Liver (tissue), 9 donors: ENCODE results near the gene LRPAP1. TPM values are rescaled to one million over a fixed set of nuclear protein-coding genes. Genes with fewer than 3 reads are reported as not detected.

Experiments used
- DNase-seq: peaks from one replicate; pipeline ENCODE4 v3.0.0-alpha.2; 2017; ENCODE audit warnings: low spot score
- H3K27ac ChIP-seq, 2 donors: one replicate each; pipeline ENCODE4 v1.7.0; 2013; ENCODE audit warnings: inconsistent platforms in 2 of 2, low read length in 2 of 2, control low read depth in 1 of 2, low read depth in 1 of 2, mild to moderate bottlenecking in 1 of 2
- H3K27me3 ChIP-seq, 4 donors: one replicate each; pipeline versions ENCODE4 v1.6.1 to v1.7.0; 2013; ENCODE audit warnings: low read length in 3 of 4, inconsistent platforms in 1 of 4, mild to moderate bottlenecking in 1 of 4, moderate library complexity in 1 of 4; ENCODE audit not compliant: control insufficient read depth in 4 of 4, insufficient read depth in 4 of 4
- H3K36me3 ChIP-seq, 4 donors: one replicate each; pipeline versions ENCODE4 v1.6.1 to v1.7.0; 2013; ENCODE audit warnings: low read length in 3 of 4, mild to moderate bottlenecking in 3 of 4, low read depth in 1 of 4, moderate library complexity in 1 of 4; ENCODE audit not compliant: control insufficient read depth in 4 of 4, insufficient read depth in 3 of 4
- H3K4me1 ChIP-seq, 4 donors: one replicate each; pipeline versions ENCODE4 v1.6.1 to v1.7.0; 2013; ENCODE audit warnings: low read length in 3 of 4, mild to moderate bottlenecking in 3 of 4, moderate library complexity in 1 of 4; ENCODE audit not compliant: control insufficient read depth in 4 of 4, insufficient read depth in 4 of 4
- H3K4me3 ChIP-seq, 3 donors: one replicate each; pipeline versions ENCODE4 v1.6.1 to v1.7.0; 2013; ENCODE audit warnings: low read length in 3 of 3, control low read depth in 1 of 3, low read depth in 1 of 3, mild to moderate bottlenecking in 1 of 3
- H3K9ac ChIP-seq, 2 donors: one replicate each; pipeline ENCODE4 v1.7.0; 2013; ENCODE audit warnings: low read length in 2 of 2, mild to moderate bottlenecking in 2 of 2, moderate library complexity in 2 of 2, control low read depth in 1 of 2, low read depth in 1 of 2
- H3K9me3 ChIP-seq, 4 donors: one replicate each; pipeline versions ENCODE4 v1.6.1 to v1.7.0; 2013; ENCODE audit warnings: low read length in 3 of 4; ENCODE audit not compliant: control insufficient read depth in 4 of 4
- EGR1 ChIP-seq, 2 donors: IDR thresholded peaks; 2 replicates each; pipeline ENCODE4 v1.6.1; 2016 to 2018; ENCODE audit warnings: antibody characterized with exemption in 2 of 2, low read depth in 2 of 2
- FOXA1 ChIP-seq: IDR thresholded peaks from 2 replicates; pipeline ENCODE4 v1.6.1; 2016; ENCODE audit warnings: antibody characterized with exemption
- FOXA2 ChIP-seq: IDR thresholded peaks from 2 replicates; pipeline ENCODE4 v1.6.1; 2016; ENCODE audit warnings: antibody characterized with exemption
- HNF4A ChIP-seq, 2 donors: conservative IDR thresholded peaks; 2 replicates each; pipeline ENCODE4 v1.6.1; 2016; ENCODE audit warnings: antibody characterized with exemption in 2 of 2, mild to moderate bottlenecking in 2 of 2
- HNF4G ChIP-seq: IDR thresholded peaks from 2 replicates; pipeline ENCODE4 v1.6.1; 2016; ENCODE audit warnings: antibody characterized with exemption
- JUND ChIP-seq, 2 donors: IDR thresholded peaks; 2 replicates each; pipeline ENCODE4 v1.6.1; 2016; ENCODE audit warnings: antibody characterized with exemption in 2 of 2
- NR2F2 ChIP-seq: IDR thresholded peaks from 2 replicates; pipeline ENCODE4 v1.6.1; 2016; ENCODE audit warnings: antibody characterized with exemption
- RXRA ChIP-seq, 2 donors: IDR thresholded peaks; 2 replicates each; pipeline ENCODE4 v1.6.1; 2017 to 2018; ENCODE audit warnings: antibody characterized with exemption in 2 of 2, mild to moderate bottlenecking in 1 of 2
- SP1 ChIP-seq: IDR thresholded peaks from 2 replicates; pipeline ENCODE4 v1.6.1; 2018; ENCODE audit warnings: antibody characterized with exemption, mild to moderate bottlenecking
- TAF1 ChIP-seq: conservative IDR thresholded peaks from 2 replicates; pipeline ENCODE4 v1.6.1; 2016; ENCODE audit warnings: antibody characterized with exemption, mild to moderate bottlenecking
- YY1 ChIP-seq: IDR thresholded peaks from 2 replicates; pipeline ENCODE4 v1.6.1; 2016; ENCODE audit warnings: antibody characterized with exemption, mild to moderate bottlenecking
- whole genome bisulfite sequencing: extraction: QIAGEN DNeasy Blood & Tissue Kit; methylation state at CpG from one replicate; pipeline ENCODE4 v1.1.7; 2013; 5-methylcytosine and 5-hydroxymethylcytosine counted together
- polyA plus RNA-seq, 2 donors: library from polyadenylated mRNA; stranded (reverse) in 1 of 2; unstranded in 1 of 2; fragments of 200-250 nt in 1 of 2; fragments of >200 nt in 1 of 2; fragmentation: Nextera tagmentation in 1 of 2; extraction: Ambion mirVana in 1 of 2; gene quantifications; one replicate each; pipeline versions ENCODE4 v1.2.1 to v1.2.3, GENCODE V29; 2013 to 2015
- total RNA-seq, 2 donors: library from RNA; depleted of rRNA; stranded (reverse); fragments of >200 nt; gene quantifications; one replicate each; pipeline ENCODE4 v1.2.3, GENCODE V29; 2014
- TF ChIP-seq, protein P1 (sequence below): IDR thresholded peaks from 2 replicates; pipeline ENCODE4 v1.6.1; 2016; ENCODE audit warnings: antibody characterized with exemption
- TF ChIP-seq, protein P2 (sequence below): fragments of 150-350 bp; IDR thresholded peaks from 2 replicates; pipeline ENCODE4 v1.5.1; 2017; ENCODE audit warnings: improper control_type of control experiment, low read depth, low read length; ENCODE audit not compliant: missing input control
- TF ChIP-seq, protein P3 (sequence below): IDR thresholded peaks from 2 replicates; pipeline ENCODE4 v1.6.1; 2016; ENCODE audit warnings: antibody characterized with exemption
- TF ChIP-seq, protein P4 (sequence below): IDR thresholded peaks from 2 replicates; pipeline ENCODE4 v1.6.1; 2016; ENCODE audit warnings: antibody characterized with exemption, mild to moderate bottlenecking
- donor health status: healthy.
- donor health status: healthy.
- donor health status: healthy.
- donor health status: healthy.
- donor health status: healthy.

Gene LRPAP1
- total and polyA plus RNA-seq, 4 donors: 46.1 to 134 (median 108) TPM

DNA sequence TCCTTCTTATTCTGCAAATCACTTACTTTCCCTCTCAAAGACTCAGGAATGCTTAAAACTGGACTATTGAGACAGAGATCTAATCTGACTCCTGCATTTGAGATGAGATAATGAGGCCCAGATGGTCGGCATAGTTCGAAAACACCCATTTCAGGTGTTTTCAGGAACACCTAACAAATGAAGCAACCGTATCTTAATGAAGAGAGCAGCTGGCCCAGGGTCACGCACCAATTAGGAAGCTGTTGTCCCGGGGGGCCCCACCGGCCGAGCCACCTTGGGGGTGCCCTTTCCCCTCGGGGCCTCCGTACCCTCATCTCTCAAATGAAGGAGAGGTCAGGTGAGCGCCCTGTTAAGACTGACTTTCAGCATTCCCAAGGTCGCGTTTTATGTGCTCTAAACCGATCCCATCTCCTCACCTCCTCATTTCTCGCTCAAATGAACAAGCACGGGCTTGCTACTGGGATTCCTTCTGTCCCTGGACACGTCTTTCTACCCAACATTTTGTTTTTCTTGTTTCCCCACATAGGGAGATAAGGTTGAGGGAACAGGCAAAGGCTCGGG is 824 bp downstream of the LRPAP1 start:
- no peak for DNase-seq
- H3K36me3 ChIP-seq: peaks cover 0 to 5% (median 1%) of the 10 kb centered on the region in 4 donors
- no peaks in the 10 kb centered on the region for H3K27me3 ChIP-seq
- peaks cover 11 to 30% (median 17%) of the 10 kb centered on the region in 4 donors for H3K4me1 ChIP-seq
- TF ChIP-seq RXRA (IDR thresholded peaks at IDR 0.05) (no peak), SP1 (no peak)
- TF ChIP-seq, protein P1, sequence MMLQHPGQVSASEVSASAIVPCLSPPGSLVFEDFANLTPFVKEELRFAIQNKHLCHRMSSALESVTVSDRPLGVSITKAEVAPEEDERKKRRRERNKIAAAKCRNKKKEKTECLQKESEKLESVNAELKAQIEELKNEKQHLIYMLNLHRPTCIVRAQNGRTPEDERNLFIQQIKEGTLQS: no peak
- no peaks in the 10 kb centered on the region for H3K9me3 ChIP-seq
- peak overlapping the region in 1 of 2 donors; percentile 43 for H3K9ac ChIP-seq
- no peak overlapping the region for H3K27ac ChIP-seq
- WGBS: 15% methylated on average over 17 of the region's 17 CpGs
- H3K4me3 ChIP-seq: peak overlapping the region; percentile 65 to 97 (median 92)

DNA sequence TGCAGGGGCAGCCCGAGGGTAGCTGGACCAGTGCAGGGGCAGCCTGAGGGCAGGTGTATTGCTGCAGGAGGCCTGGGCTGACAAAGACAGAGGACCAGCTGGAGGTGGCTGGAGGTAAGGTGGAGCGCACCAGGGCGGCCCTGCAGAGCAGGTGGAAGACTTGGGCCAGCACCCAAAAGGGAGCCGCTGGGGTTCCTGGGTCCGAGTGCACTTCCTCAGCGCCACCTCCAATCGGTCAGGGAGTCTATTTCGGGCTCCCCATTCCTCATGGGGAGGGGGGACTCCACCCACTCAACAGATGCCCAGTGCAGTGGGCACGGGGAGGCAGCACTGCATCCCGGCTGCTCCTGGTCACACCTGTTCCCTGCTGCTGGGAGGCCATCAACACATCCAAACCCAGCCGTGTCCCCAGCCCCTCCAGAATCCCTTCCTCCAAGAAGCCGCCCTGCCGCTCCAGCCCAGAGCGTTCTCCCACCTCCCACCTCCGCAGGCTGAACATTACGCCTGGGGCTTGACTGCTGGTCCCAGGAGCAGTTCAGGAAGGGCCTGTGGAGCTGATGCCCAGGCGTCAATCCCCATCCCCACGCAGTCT is 1.5 kb downstream of the LRPAP1 start:
- H3K27me3 ChIP-seq: no peaks in the 10 kb centered on the region
- peaks cover 0 to 7% (median 1%) of the 10 kb centered on the region in 4 donors for H3K36me3 ChIP-seq

More for the DNA sequence above, 1.5 kb downstream of the LRPAP1 start:
- no peak overlapping the region for H3K27ac ChIP-seq
- peak overlapping the region in 1 of 3 donors; percentile 97 for H3K4me3 ChIP-seq
- H3K9ac ChIP-seq: no peak overlapping the region
- TF ChIP-seq, protein P1: no peak
- TF ChIP-seq, protein P2, sequence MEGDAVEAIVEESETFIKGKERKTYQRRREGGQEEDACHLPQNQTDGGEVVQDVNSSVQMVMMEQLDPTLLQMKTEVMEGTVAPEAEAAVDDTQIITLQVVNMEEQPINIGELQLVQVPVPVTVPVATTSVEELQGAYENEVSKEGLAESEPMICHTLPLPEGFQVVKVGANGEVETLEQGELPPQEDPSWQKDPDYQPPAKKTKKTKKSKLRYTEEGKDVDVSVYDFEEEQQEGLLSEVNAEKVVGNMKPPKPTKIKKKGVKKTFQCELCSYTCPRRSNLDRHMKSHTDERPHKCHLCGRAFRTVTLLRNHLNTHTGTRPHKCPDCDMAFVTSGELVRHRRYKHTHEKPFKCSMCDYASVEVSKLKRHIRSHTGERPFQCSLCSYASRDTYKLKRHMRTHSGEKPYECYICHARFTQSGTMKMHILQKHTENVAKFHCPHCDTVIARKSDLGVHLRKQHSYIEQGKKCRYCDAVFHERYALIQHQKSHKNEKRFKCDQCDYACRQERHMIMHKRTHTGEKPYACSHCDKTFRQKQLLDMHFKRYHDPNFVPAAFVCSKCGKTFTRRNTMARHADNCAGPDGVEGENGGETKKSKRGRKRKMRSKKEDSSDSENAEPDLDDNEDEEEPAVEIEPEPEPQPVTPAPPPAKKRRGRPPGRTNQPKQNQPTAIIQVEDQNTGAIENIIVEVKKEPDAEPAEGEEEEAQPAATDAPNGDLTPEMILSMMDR: no peak
- TF ChIP-seq, protein P3, sequence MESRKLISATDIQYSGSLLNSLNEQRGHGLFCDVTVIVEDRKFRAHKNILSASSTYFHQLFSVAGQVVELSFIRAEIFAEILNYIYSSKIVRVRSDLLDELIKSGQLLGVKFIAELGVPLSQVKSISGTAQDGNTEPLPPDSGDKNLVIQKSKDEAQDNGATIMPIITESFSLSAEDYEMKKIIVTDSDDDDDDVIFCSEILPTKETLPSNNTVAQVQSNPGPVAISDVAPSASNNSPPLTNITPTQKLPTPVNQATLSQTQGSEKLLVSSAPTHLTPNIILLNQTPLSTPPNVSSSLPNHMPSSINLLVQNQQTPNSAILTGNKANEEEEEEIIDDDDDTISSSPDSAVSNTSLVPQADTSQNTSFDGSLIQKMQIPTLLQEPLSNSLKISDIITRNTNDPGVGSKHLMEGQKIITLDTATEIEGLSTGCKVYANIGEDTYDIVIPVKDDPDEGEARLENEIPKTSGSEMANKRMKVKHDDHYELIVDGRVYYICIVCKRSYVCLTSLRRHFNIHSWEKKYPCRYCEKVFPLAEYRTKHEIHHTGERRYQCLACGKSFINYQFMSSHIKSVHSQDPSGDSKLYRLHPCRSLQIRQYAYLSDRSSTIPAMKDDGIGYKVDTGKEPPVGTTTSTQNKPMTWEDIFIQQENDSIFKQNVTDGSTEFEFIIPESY: no peak
- no peak for TF ChIP-seq HNF4A (conservative IDR thresholded peaks at IDR 0.05)
- no peak for TF ChIP-seq EGR1 (IDR thresholded peaks at IDR 0.05; ENCODE audit: low read depth in 2 of 2)
- TF ChIP-seq NR2F2: no peak
- TF ChIP-seq RXRA (IDR thresholded peaks at IDR 0.05): no peak
- TF ChIP-seq YY1: no peak
- no peak for TF ChIP-seq FOXA2
- TF ChIP-seq TAF1: no peak
- TF ChIP-seq, protein P4, sequence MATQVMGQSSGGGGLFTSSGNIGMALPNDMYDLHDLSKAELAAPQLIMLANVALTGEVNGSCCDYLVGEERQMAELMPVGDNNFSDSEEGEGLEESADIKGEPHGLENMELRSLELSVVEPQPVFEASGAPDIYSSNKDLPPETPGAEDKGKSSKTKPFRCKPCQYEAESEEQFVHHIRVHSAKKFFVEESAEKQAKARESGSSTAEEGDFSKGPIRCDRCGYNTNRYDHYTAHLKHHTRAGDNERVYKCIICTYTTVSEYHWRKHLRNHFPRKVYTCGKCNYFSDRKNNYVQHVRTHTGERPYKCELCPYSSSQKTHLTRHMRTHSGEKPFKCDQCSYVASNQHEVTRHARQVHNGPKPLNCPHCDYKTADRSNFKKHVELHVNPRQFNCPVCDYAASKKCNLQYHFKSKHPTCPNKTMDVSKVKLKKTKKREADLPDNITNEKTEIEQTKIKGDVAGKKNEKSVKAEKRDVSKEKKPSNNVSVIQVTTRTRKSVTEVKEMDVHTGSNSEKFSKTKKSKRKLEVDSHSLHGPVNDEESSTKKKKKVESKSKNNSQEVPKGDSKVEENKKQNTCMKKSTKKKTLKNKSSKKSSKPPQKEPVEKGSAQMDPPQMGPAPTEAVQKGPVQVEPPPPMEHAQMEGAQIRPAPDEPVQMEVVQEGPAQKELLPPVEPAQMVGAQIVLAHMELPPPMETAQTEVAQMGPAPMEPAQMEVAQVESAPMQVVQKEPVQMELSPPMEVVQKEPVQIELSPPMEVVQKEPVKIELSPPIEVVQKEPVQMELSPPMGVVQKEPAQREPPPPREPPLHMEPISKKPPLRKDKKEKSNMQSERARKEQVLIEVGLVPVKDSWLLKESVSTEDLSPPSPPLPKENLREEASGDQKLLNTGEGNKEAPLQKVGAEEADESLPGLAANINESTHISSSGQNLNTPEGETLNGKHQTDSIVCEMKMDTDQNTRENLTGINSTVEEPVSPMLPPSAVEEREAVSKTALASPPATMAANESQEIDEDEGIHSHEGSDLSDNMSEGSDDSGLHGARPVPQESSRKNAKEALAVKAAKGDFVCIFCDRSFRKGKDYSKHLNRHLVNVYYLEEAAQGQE: no peak
- no peak for TF ChIP-seq FOXA1
- TF ChIP-seq SP1: no peak
- no peak for TF ChIP-seq HNF4G
- no peak for TF ChIP-seq JUND (IDR thresholded peaks at IDR 0.05)
- peak; percentile 33 for DNase-seq
- H3K9me3 ChIP-seq: no peaks in the 10 kb centered on the region
- WGBS: 87% methylated on average over 18 of the region's 18 CpGs
- peaks cover 11 to 30% (median 17%) of the 10 kb centered on the region in 4 donors for H3K4me1 ChIP-seq
